GM20431 (cell line): ENCODE measurements around the gene TSPAN5.

Source experiments
- in situ Hi-C: fragments of 300-500 bp; cut with MseI, MboI; formaldehyde crosslinking; loops from one replicate; pipeline ENCODE4 v1.15.0; 2020; ENCODE audit warnings: low sequenced_read_pairs; ENCODE audit not compliant: unreplicated experiment

Gene TSPAN5

DNA sequence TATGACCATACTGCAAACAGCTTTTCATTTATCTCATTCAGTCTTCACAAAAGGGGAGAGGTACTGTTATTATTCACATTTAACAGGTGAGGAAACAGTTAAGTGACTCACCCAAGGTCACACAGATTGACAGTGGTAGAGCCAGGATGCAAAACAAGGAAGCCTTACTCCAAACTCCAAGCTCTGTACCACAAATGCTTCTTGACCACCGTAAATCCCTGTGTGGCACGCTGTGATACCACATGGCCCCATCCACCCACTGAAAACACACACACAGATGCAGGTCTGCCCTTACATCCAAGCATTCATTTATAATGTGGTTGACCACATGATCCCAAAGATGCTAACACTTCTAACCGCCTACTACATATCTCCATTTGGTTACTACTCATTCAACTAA, 129.5 kb downstream of the TSPAN5 start:
- in situ Hi-C loops, result no loop called here

DNA sequence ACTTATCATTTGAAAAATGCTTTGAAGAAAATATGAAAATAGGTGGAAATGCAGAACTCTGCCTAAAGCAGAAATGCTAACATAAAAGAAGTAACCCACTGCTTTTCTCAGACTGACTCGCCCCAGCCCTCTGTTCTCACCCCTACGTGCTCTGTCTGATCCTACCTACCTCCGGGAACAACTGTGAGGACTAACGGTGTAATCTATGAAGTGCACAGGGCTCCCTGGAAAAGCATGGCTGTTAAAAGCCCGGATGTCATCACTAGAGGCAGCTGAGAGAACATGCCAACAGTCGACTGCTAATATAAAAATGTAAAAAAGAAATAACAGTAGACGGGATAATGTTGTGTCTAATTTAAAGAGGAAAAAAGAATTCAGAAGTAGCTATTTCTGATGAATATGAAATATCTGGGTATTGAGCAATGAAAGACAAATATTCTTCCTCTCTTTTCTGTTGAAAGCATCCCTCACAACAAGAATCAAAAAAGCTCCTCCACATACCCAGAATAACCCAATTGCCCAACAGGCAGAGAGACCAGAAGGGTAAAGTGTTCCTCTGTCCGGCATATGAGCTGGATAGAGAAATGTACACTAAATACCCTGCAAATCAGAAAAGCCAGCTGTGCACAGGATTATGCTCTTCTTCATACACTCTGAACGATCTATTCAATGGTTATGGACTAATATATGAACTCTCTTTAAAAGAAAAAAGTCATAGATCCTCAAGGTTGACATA, 130.7 kb downstream of the TSPAN5 start:
- in situ Hi-C loops, result no loop called here

DNA sequence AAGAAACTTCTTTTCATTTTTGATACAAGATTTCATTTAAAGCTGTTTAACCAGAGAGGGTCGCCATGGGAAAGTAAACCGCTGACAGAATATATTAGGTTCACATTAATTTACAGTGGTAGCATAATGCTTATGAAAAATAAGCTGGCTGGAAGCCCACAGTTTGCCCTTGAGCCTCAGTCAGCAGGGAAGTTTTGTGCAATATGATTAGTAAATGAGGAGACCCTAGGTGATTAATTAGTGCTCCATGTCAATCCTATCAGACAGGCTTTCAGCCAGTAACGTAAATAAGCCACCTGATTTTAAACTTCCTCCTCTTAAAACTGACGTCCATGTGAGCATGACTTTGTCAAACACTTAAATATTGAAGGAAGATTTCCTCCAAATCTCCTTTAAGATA, 134.2 kb downstream of the TSPAN5 start:
- in situ Hi-C loops, result no loop called here

DNA sequence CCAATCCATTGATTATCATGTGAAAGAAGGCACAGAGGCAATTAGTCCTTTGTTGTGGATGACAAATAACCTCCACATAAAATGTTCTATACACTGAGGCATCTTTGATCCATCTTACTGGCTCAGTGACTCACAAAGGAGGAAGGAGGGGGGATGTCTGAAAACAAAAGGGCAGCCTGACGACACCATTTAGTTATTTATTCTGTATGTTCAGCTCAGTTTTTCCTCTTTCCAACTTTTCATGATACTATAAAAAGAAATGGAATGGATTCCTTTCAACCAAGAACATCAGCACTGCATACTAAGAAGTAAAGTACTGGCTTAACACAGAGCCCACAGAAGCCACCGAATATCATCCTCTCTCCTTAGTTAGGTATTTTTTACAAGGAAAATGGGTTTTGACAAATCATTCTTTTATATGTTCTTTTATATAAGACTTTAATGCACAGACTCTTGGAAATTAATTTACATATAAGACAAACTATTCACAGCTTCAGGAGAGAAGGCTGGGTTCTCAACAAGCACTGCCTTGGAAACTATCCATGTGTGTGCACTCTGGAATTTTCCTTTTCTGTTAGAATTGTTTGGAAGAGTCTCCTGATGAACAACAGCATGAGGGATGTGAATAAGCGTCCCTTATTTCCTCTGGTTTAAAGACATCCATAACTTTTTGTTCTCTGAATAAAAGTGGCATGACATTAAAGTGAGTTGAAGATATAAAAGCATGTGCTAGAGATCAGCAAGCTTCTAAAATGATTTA, 135.6 kb downstream of the TSPAN5 start:
- in situ Hi-C loops, result no loop called here

DNA sequence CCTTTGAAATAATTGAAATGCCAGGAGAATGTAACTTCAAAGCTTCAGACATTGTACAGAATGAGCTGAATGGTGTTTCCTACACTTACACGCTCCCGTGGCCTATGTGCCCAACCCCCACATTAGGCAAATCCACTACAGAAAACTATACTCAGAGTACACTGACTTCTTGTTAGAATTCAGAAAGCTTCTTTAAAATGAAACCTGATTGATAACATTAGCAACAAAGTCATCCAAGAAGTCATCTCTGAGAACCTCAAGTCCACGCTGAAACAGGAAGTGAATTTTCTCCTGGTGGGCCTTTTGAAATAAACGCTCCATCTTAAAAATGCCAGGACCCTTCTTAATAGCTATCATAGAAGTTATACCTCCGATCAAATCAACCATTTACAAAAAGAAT, 136.3 kb downstream of the TSPAN5 start:
- in situ Hi-C loops, result no loop called here

DNA sequence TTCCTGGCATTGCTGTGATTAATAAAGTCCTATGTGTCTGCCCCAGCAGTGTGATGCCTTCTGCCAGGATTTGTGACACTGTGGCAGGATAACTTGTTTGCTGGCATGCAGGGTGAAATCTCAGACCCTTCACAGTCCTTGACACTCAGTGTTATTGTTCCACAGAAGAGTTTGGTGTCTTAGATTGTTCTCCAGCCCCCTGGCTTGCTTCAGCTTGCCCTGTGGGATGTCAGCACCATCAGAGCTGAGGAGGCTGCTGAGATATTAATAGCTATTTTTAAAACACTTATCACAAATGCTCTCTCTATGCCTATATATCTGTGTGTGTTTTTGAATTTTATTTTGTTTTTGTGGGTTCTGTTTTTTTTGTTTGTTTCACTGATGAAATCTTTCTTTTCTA, 136.9 kb downstream of the TSPAN5 start:
- in situ Hi-C loops, result no loop called here

DNA sequence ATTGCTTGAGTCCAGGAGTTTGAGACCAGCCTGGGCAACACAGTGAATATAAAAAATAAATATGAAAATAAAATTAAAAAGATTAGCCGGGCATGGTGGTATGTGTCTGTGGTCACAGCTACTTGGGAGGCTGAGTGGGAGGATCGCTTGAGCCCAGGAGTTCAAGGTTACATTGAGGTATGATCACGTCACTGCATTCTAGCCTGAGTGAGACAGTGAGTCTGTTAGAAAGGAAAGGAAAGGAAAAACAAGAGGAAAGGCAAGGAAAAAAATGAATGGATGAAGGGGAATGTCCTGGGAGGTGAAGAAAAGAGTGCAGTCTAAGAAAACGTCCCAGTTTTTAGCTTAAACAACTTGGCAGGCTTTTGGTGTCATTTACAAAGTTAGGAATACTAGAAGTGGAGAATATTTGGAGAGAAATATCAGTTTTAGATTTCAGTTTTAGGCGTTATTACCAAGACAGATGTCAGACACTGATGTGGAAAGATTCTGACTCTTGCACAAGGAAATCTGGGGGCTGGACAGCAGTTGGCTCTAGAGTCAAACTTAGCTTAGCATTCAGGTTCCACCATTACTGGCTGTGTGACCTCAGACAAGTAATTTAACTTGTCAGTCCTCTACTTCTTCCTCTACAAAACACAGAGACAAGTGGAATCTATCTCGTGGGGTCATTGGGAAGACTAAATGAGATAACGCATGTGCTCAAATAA, 139.0 kb downstream of the TSPAN5 start:
- in situ Hi-C loops, result no loop called here

DNA sequence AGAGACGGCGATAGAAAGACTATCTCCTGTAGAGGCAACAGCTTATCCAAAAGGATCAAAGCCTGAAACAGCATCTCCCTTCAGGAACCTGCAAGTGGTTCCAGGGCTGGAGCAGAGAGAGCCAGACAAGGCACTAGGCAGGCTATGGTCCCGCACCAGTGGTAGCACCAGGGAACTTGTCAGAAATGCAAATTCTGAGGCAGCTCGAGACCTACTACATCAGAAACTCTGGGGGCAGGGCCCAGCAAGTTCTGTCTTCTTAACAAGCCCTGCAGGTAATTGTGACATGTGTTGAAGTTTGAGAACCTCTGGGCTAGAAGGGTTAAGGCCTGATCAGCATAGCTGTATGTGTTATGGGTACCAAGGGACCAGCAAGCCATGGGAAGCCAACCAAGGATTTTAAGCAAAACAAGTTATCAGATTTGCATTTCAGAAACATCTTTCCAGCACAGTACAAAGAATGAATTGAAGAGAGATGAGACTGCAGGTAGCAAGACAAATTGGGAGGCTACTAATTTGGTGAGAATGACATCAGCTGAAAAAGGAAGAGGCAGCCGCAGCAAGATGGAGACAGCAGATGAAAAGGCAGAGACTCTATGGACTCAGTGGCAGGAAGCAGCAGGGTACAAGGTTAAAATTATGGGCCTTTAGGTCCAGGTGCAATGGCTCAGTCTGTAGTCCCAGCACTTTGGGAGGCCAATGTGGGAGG, 139.7 kb downstream of the TSPAN5 start:
- in situ Hi-C loops, result no loop called here

DNA sequence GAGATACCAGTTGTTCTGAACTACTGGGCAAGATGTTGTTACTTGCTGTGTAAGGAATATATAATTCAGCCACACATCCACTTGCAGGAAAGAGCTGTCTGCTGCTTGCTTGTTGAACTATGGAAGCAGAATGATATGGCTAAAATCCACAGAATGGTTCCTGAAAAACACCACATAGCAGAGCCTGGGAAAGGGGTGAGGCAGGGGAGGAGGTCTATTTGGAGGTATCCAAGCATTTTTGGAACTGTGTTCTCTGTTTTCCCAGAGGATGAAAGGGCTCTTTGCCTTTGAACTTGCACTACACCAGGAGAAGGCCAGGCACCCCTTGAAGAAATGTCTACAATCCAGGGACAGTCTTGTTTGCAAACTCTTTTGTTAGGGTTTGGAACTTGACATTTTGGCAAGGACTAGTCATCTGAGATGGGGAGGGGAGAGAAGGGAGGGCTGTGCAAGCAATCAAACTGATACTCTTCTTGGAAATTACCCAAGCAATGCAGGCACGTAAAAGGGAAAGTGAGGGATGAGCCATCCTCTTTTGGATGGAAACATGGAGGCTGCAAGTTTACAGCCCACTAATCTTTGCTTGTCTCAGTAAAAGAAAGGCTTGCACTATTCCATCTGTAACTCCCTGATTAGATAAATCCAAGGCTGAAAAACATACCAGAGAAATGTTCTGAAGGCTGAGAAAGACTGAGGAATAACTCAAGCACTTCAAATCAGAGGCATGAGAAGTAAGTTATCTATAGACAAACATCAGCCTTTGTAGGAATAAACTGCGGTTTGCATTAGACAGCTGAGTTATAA, 141.0 kb downstream of the TSPAN5 start:
- in situ Hi-C loops, result no loop called here

DNA sequence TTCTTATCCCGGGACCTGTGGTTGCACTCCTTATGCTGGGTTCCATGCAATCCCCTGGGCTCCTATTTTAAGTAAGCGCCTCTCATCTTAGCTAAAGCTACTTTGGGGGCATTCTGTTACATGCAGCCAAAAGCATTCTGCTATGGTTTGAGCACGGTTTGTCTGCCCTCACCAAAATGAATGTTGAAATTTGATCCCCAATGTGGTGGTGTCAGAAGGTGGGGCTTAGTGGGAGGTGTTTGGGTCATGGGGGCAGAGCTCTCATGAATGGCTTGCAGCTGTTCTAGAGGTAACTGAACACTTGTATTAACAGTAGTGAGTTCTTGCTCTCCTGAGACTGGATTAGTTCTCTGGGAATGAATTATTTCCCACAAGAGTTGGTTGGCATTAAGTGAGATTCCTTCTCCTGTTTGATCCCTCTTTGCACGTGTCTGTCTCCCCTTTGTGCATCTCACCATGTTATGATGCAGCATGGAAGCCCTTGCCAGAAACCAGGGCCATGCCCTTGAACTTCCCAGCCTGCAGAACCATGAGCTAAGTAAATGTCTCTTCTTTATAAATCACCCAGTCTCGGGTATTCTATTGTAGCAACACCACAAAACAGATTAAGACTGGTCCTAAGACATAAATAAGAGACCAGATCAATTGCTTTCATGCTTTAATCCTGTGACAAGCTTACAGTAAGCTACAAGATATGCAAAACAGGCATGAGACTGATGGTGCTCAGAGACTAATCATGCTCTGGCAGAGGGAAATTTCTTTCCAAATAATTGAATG, 141.8 kb downstream of the TSPAN5 start:
- in situ Hi-C loops, result no loop called here

DNA sequence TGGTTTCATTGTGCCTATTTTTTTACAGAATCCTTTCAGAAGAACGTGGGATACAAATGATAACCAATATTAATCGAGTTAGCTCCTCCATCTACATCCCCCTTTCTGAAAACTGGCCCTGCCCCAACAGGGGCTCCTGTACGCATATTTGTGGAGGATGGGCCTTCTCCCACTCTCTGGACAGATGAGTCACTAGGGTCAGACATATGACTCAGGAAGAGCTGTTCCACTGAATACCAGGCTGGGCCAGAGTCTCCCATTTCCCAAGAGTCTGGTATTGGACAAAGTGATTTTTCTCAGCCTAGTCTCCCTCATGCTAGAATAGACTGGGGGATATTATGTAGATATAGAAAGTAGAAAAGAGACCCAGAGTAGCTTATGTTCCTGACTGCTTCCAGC, 142.4 kb downstream of the TSPAN5 start:
- in situ Hi-C loops, result no loop called here

DNA sequence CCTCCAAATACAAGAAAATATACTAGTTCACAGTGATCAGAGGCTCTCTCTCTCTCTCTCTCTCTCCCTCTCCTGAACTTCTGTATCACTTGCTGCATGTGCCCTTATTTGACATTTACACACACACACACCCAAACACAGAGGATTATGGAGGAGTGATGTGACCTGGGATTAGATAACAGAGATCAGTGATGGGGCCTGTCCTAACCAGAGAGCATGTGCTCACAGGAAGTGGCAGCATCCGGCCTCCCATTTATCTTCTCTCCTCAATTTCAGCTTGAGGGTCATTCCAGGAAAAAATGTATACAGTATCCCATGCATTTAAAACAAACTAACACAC, 143.0 kb downstream of the TSPAN5 start:
- in situ Hi-C loops, result no loop called here

DNA sequence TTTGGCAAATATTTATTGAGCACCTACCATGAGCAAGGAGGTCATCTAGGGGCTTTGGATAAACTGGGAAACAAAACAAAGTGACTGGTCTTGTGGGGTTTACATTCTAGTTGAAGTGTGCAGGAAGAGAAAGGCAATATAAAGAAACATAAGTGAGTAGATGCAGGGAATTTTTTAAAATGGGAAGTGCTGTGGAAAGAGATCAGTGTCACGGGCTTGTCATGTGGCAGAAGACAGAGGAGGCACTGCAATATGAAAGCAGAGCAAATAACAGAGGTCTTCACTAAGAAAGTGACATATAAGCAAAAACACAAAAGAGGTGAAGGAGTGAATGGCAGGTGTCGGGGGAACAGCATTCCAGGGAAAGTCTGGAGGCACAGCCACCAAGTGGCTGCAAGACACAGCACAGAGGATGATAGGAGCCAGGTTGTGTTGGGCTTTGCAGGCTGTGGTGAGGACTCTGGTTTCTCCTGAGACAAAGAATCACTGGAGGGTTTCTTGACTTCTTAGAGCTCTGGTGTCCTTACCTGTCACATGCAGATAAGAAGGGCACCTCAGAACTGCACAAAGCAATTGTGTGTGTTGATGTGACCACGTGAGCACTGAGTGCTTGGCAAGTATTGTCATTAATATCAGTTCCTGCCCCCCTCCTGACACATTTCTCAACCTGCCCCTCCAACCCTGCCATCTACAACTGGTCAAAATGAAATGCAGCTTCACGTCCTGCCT, 143.5 kb downstream of the TSPAN5 start:
- in situ Hi-C loops, result no loop called here

DNA sequence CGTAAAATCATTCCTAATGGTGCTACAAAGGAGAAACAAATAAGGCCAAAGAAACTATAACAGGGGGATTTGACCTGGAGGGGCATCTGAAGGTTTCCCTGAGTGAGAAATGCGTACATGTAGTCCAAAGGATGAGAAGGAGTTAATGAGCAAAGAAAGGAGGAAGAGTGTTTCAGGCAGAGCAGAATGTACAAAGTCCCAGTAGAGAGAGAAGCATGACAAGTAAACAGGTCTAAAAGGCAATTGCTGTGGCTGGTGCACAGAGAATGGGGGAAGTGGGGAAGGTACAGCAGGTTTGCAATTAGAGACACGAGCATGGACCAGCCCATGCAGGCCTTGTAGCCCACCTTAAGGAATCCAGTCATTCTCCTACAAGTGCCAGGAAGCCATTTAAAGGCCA, 145.5 kb downstream of the TSPAN5 start:
- in situ Hi-C loops, result no loop called here

DNA sequence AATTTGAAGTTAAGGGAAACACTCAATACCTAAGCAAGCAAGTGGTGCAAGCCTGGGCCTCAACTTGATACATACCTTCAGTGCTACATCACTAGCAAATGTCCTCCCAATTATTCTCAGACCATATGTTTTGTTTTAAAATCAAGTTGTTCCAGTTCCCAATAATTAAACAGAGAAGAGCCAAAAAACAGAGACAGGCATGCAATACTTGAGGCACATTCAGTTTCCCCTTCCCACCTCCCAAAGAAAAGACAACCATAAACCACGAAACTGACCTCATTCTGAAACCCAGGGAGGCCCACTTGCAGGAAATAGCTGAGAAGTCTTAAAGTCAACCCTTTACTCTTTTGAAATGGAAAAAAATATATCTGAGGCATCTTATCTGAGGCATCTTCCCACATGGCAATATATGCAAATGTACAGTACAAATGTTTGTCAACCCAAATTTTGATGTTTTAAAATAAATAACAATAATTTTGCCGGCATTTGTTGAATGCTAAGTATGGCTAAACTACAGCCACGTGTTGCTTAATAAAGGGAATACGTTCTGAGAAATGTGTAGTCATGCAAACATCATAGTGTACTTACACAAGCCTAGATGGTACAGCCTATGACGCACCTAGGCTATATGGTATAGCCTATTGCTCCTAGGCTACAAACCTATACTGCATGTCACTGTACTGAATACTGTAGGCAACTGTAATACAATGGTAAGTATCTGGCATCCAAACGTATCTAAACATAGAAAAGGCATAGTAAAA, 147.5 kb downstream of the TSPAN5 start:
- in situ Hi-C loops, result no loop called here

DNA sequence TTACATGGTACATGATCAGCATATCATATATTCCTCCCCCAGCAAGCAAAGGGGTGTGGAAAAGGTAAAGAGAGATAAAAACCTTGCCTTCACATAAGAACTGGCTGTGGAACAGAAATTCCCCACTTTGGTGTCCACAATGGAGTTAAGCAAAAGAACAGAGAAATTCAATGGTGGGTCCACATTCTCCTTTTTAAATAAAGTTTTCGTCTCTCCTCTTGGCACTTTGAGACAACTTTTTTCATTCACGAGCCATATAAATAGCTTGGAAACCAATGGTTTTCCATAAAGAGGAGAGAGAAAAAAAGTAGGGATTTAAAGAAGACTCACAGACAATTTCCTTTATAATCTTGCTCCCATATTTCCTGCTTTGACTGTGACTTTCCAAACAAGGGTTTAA, 148.1 kb downstream of the TSPAN5 start:
- in situ Hi-C loops, result no loop called here

DNA sequence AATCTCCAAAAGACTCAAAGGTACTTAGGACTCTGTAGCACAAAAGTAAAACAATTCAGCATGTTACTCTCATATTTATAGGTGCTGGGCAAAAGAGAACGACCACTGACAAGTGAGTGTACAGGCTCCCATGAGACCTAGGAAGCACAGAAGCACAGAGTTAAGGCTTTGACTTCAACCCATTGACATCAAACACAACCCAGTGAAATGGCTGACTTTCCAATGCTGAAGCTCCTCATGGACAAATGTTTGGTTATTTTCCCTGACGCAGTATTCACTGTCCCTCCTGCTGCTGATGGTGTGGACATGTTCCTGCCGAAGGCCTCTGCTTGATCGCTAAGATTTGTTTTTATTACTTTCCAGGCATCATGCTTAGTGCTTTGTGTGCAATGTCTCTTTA, 148.7 kb downstream of the TSPAN5 start:
- in situ Hi-C loops, result no loop called here
